Measurements from ENCODE around the gene GRIA1.
"Not testable (repeated sequence)": the region's sequence is repeated elsewhere in the genome, so short reads cannot be mapped to it uniquely, and the experiment has no call there.

GRIA1 gene

GRCh38 chr5:153860195-153860886 is 369.9 kb downstream of the GRIA1 start:
- H2AFZ ChIP-seq (ENCODE audit: low read depth, low read length), result no peak overlapping the region
- H3K36me3 ChIP-seq (replicated peaks; ENCODE audit: low read depth, low read length), result no peaks in the 10 kb centered on the region
- TF ChIP-seq EZH2phosphoT487 (IDR thresholded peaks at IDR 0.05; ENCODE audit: low read depth), result no peak
- TF ChIP-seq CTCF (IDR thresholded peaks at IDR 0.05; ENCODE audit: low read depth, low read length), result no peak
- H3K4me3 ChIP-seq (ENCODE audit: low read length), result no peak overlapping the region
- H3K4me1 ChIP-seq (ENCODE audit: low read length), result no peaks in the 10 kb centered on the region
- H3K4me2 ChIP-seq (ENCODE audit: low read length), result no peak overlapping the region
- no peaks in the 10 kb centered on the region for H3K9me3 ChIP-seq (ENCODE audit: insufficient read depth, low read length)
- no peak overlapping the region for H3K27ac ChIP-seq (ENCODE audit: low read length)
- peaks cover 4% of the 10 kb centered on the region; the same call in 1 of the 2 replicates for H3K27me3 ChIP-seq (ENCODE audit: low read depth, low read length)
- no peaks in the 10 kb centered on the region for H3K79me2 ChIP-seq (ENCODE audit: low read length)
- no peak overlapping the region for H3K9ac ChIP-seq (ENCODE audit: low read length)
- H4K20me1 ChIP-seq (ENCODE audit: insufficient read depth, low read length), result no peaks in the 10 kb centered on the region

- not testable (repeated sequence) for H3K36me3 ChIP-seq (replicated peaks; ENCODE audit: low read depth, low read length); H3K9me3 ChIP-seq (ENCODE audit: insufficient read depth, low read length); H3K9ac ChIP-seq (ENCODE audit: low read length); H2AFZ ChIP-seq (ENCODE audit: low read depth, low read length); H3K27ac ChIP-seq (ENCODE audit: low read length); H3K79me2 ChIP-seq (ENCODE audit: low read length); H4K20me1 ChIP-seq (ENCODE audit: insufficient read depth, low read length); H3K27me3 ChIP-seq (ENCODE audit: low read depth, low read length); H3K4me1 ChIP-seq (ENCODE audit: low read length); H3K4me2 ChIP-seq (ENCODE audit: low read length); H3K4me3 ChIP-seq (ENCODE audit: low read length)
Measured at GRCh38 chr5:153862906-153863305, 372.4 kb downstream of the GRIA1 start.
